Left hindlimb (tissue), 1 donor: ENCODE data around the gene C5orf46.
A peak's percentile ranks its signal among the peaks of the same experiment; 100 is the strongest.

ENCODE experiments used
- DNase-seq: peaks from one replicate; pipeline ENCODE4 v3.0.0-alpha.2; 2018

C5orf46 gene

DNA sequence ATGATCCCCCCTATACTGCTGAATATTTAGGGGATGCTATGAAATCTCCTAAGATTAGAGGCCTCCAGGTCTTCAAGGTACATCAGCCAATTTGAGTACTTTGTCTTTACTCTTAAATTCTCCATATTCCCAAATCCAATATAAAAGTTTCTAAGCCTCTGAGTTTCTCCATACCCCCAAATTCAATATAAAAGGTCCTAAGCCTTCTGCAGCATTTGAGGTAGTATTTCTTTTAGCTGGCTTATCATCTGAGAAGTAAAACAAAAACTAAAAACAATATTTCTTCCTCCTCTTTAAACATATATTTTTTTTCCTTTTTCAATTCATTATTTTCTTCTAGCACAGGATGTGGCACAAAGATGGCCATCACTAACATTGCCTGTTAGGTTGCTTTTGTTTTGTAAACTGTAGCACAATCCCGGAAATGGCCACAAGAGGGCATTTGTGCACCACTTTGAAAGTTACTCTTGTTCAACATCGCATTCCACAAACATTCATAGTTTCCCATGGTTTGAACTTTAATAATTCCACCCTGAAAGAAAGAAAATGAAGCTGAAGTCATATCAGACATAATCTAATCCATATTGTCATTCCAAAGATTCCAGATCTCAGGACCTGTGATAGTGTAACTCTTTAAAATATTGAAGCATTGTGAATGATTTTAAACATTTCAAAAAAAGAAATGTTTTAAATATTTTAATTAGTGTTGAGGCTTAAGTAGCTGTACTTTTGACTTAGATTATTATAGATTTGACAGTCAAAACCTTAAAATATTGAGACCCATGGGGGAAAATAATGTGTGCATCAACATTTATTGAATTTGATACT is 48.8 kb downstream of the C5orf46 start:
- DNase-seq: peak; percentile 55

- DNase-seq: no peak
Observed at GRCh38 chr5:147856801-147857200, 49.5 kb downstream of the C5orf46 start.

DNA sequence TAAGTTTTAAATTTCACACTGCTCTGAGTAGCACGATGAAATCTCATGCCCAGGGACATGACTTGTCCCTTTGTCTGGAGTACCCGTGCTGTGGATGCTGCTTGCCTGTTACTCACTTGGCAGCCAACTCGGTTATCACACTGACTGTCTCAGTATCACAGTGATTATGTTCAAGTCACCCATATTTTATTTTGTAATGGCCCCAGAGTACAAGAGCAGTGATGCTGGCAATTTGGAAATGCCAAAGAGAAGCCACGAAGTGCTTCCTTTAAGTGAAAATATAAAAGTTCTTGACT is 50.6 kb downstream of the C5orf46 start:
- no peak for DNase-seq

- no peak for DNase-seq
Observed at GRCh38 chr5:147854894-147855773, 51.2 kb downstream of the C5orf46 start.

GRCh38 chr5:147854331-147854730 is 52.0 kb downstream of the C5orf46 start:
- DNase-seq: no peak

DNA sequence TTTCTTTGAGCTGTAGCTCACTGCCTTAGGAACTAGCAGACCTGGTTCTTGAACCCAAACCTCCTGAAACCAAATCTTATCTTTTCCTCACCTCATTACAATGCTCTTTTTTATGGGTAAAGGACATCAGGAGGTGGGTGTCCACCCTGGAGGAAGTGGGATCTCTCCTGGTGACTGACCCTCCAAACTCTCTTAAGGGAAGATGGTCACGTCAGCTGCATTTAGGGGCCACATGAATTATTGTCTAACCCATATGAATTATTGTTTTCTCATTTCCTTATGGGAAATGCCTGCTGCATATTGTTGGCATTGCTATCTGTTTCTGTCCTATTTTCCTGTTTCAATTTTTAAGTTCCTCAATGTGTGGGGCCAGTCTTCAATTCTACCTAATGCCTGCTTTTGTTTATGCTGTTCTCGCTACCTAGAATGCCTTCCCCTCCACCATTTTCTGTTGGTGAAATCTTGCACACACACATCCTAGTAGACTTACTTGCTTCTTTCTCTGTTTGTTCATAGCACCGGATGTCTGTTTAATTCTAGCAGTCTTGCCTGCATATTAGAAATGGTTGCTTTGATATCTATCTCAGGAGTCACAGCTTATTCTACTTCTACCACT is 52.9 kb downstream of the C5orf46 start:
- no peak for DNase-seq

- no peak for DNase-seq
Observed at GRCh38 chr5:147852365-147852764, 54.0 kb downstream of the C5orf46 start.

DNA sequence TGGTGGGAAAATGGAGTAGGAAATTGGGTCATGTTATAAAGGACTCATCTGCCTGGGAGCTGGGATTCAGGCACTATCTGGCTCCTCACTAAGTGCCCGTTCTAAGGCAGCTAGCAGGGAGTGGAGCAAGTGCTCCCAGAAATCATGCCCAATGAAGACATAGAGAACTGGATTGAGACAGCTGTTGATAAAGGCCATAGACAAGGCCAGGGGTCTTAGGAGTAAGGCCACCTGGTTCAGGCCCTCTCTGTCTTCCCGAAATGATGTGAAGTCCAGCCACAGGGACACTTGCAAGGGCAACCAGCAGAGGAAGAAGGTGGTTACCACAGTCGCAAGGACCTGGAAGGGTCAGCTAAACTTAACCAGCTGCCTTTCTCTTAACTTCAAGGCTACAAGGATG is 54.8 kb downstream of the C5orf46 start:
- no peak for DNase-seq

DNA sequence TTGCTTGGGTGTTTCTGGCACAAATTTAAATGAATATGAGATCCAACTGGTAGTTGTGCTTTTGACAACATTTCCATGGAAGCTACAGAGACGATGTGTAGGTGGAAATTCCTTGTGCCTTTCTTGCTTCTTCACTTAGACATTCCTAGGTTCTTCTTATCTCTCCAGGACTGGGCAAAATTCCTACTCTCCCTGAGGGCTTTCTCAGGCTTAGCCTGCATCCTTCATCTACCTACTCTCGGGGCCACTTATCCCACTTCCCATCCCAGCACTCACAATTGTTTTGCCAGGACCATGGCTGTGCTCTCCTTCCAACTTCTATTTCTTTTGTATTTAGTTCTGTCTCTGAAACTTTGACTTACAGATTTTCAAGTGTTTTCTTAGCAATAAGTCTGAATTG is 57.1 kb downstream of the C5orf46 start:
- DNase-seq: no peak

DNA sequence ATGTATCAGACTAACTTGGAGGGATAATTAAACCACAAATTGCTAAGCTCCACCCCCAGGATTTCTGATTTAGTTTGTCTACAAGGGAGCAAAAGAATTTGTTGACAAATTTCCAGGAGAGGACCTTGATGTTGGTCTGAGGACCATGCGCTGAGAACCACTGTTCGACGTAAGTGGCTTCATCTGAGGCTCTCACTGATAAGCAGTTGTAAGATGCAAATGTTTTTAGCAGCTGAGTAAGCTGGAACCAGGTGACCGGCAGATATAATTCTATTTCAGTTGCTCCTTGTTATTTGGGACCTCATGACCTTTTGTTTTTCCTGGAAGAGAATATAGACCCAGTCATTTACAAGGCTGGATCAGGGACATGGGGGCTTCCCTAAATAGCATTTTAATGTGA is 60.7 kb downstream of the C5orf46 start:
- no peak for DNase-seq

DNA sequence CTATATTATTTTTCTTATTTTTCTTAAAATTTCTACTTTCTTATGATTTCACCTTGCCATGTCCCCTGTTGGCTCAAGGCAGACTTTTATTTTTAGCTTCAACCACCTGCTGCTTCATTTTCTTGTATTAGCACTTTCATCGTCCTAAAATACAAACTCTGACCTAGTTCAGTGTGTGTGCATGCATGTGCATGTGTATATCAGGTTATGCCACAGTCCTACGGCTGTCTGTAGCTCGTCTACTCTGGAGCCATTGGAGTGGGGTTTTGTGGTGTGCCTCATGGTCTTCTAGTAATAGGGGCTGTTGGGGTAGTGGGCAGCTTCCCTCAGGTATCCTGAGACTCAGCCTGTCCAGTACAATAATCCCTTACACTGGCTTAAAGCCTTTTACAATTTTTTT is 61.5 kb downstream of the C5orf46 start:
- no peak for DNase-seq

GRCh38 chr5:147842869-147843268 is 63.5 kb downstream of the C5orf46 start:
- no peak for DNase-seq
